Body of pancreas (tissue), 4 donors: ENCODE results near the gene ADPRM. TPM values are rescaled to one million over a fixed set of nuclear protein-coding genes. Genes with fewer than 3 reads are reported as not detected.
A peak's percentile ranks its signal among the peaks of the same experiment; 100 is the strongest.

Experiments
- ATAC-seq: fragments of 150-250 bp; one replicate; pipeline ENCODE4 v1.9.1; 2016
- DNase-seq, 4 donors: peaks; one replicate each; pipeline ENCODE4 v3.0.0-alpha.2; 2019
- H3K27ac ChIP-seq, 4 donors: fragments of 200-600 bp; sonication (generic); 1 replicate in 3 of 4; 2 replicates in 1 of 4; pipeline versions ENCODE4 v1.5.1 to v1.6.1; 2016 to 2019; ENCODE audit warnings: mild to moderate bottlenecking in 1 of 4, mixed read lengths in 1 of 4, moderate library complexity in 1 of 4
- H3K27me3 ChIP-seq, 2 donors: fragments of 200-600 bp; sonication (generic); one replicate each; pipeline ENCODE4 v1.6.0; 2016; ENCODE audit warnings: mild to moderate bottlenecking in 1 of 2
- H3K36me3 ChIP-seq, 2 donors: fragments of 200-600 bp; sonication (generic); replicated peaks in 1 of 2; 2 replicates each; pipeline ENCODE4 v1.5.1; 2016; ENCODE audit warnings: low read depth in 2 of 2; ENCODE audit not compliant: insufficient read depth in 1 of 2
- H3K4me1 ChIP-seq: fragments of 200-600 bp; sonication (generic); one replicate; pipeline ENCODE4 v1.6.0; 2016
- H3K4me3 ChIP-seq, 2 donors: fragments of 200-600 bp; sonication (generic); 1 replicate in 1 of 2; 2 replicates in 1 of 2; pipeline ENCODE4 v1.5.1; 2016 to 2019
- H3K9me3 ChIP-seq, 3 donors: fragments of 200-600 bp; sonication (generic); 1 replicate in 2 of 3; 2 replicates in 1 of 3; pipeline ENCODE4 v1.5.1; 2016
- POLR2A ChIP-seq, 3 donors: fragments of 450-650 bp; IDR thresholded peaks; one replicate each; pipeline ENCODE4 v1.6.1; 2016; ENCODE audit warnings: antibody characterized with exemption in 3 of 3, mild to moderate bottlenecking in 2 of 3
- WGBS, 2 donors: methylation state at CpG; one replicate each; pipeline ENCODE4 v1.1.5; 2017; 5-methylcytosine and 5-hydroxymethylcytosine counted together
- intact Hi-C: fragments of 100-400 bp; cut with DNase I; formaldehyde crosslinking; loops from one replicate; pipeline ENCODE4 v1.15.1; 2023
- total RNA-seq, 2 donors: library from RNA; depleted of rRNA; stranded (reverse); fragments of >200 nt; gene quantifications; one replicate each; pipeline ENCODE4 v1.1.0, GENCODE V29; 2016
- TF ChIP-seq, protein P1 (sequence below), 7 experiments: fragments of 450-650 bp in 4 of 7; fragments of 200-600 bp in 3 of 7; sonication (generic) in 3 of 7; IDR thresholded peaks; one replicate each; pipeline ENCODE4 v1.5.1; 2016 to 2019; ENCODE audit warnings: antibody characterized with exemption in 7 of 7

ADPRM gene
- total RNA-seq, 2 donors from 2014 or later, result 2.3 to 6.2 TPM

DNA sequence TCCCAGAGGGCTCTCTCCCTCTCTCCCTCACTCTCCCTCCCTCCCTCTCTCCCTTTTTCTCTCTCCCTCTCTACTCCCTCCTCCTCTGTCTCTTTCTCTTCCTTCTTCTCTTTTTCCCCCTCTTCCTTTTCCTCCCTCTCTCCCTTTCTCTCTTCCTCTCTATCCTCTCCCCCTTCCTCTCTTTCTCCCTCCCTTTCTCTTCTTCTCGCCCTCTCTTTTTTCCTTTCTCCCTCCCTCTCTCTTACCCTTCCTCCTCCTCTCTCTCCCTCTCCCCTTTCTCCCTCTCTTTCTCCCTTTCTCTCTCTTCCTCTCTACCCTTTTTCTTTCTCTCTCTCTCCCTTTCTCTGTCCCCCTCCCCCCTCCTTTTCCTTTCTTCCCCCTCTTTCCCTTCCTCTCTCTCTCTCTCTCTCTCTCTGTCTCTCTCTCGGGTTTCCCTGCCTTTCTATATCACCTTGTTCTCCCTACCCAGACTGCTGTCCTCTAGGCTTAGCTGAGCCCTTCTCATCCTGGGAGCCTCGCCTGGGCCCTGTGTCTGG lies 58.3 kb downstream of the ADPRM start:
- H3K36me3 ChIP-seq, result no peaks in the 10 kb centered on the region
- H3K27me3 ChIP-seq, result no peaks in the 10 kb centered on the region
- TF ChIP-seq POLR2A (IDR thresholded peaks at IDR 0.05), result no peak
- TF ChIP-seq, protein P1, sequence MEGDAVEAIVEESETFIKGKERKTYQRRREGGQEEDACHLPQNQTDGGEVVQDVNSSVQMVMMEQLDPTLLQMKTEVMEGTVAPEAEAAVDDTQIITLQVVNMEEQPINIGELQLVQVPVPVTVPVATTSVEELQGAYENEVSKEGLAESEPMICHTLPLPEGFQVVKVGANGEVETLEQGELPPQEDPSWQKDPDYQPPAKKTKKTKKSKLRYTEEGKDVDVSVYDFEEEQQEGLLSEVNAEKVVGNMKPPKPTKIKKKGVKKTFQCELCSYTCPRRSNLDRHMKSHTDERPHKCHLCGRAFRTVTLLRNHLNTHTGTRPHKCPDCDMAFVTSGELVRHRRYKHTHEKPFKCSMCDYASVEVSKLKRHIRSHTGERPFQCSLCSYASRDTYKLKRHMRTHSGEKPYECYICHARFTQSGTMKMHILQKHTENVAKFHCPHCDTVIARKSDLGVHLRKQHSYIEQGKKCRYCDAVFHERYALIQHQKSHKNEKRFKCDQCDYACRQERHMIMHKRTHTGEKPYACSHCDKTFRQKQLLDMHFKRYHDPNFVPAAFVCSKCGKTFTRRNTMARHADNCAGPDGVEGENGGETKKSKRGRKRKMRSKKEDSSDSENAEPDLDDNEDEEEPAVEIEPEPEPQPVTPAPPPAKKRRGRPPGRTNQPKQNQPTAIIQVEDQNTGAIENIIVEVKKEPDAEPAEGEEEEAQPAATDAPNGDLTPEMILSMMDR (IDR thresholded peaks at IDR 0.05), result no peak
- no peaks in the 10 kb centered on the region for H3K9me3 ChIP-seq
- 89 to 94% methylated on average over 3 of the region's 3 CpGs for WGBS, 2 donors
- intact Hi-C loops, result no loop called here
- H3K27ac ChIP-seq, result peak overlapping the region in 1 of 4 donors; percentile 56
- no peak for DNase-seq
- no peak for ATAC-seq
- H3K4me3 ChIP-seq, result no peak overlapping the region
- H3K4me1 ChIP-seq, result peaks cover 33% of the 10 kb centered on the region

DNA sequence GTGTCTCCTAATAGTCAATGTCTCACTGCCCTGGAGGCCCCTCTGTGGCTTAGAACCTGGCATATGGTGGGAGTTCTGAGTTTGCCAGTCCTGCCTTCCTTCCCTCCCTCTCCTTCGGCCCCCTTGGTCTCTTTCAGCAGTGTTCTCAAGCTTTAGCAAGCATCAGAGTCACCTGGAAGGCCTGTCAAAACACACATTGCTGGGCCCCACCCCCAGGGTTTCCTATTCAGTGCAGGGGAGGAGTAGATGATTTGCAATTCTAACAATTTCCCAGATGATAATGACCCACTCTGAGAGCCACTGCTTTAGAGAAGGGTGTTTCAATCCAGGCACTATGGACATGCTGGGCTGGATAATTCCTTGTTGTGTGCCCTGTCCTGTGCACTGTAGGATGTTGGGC lies 58.8 kb downstream of the ADPRM start:
- H3K9me3 ChIP-seq, result no peaks in the 10 kb centered on the region
- peak overlapping the region in 3 of 4 donors; percentile 42 to 56 (median 51) for H3K27ac ChIP-seq
- peaks cover 33% of the 10 kb centered on the region for H3K4me1 ChIP-seq
- DNase-seq, result peak in 1 of 4 donors; percentile 12
- no peak for ATAC-seq
- TF ChIP-seq POLR2A (IDR thresholded peaks at IDR 0.05), result no peak
- TF ChIP-seq, protein P1 (IDR thresholded peaks at IDR 0.05), result no peak
- H3K36me3 ChIP-seq, result no peaks in the 10 kb centered on the region
- WGBS, 2 donors, result 64 to 100% methylated on average over 1 of the region's 1 CpG
- no peaks in the 10 kb centered on the region for H3K27me3 ChIP-seq
- intact Hi-C loops, result no loop called here
- no peak overlapping the region for H3K4me3 ChIP-seq

- no peaks in the 10 kb centered on the region for H3K36me3 ChIP-seq
- peak overlapping the region in 3 of 4 donors; percentile 42 to 56 (median 51) for H3K27ac ChIP-seq
- H3K4me3 ChIP-seq, result no peak overlapping the region
- DNase-seq (peak; percentile 20 to 24 (median 23)), ATAC-seq (peak; percentile 35)
- intact Hi-C loops, result no loop called here
- H3K9me3 ChIP-seq, result no peaks in the 10 kb centered on the region
- no peak for TF ChIP-seq POLR2A (IDR thresholded peaks at IDR 0.05)
- TF ChIP-seq, protein P1 (IDR thresholded peaks at IDR 0.05), result no peak
- H3K27me3 ChIP-seq, result no peaks in the 10 kb centered on the region
- 61 to 63% methylated on average over 2 of the region's 2 CpGs for WGBS, 2 donors
- peaks cover 33% of the 10 kb centered on the region for H3K4me1 ChIP-seq
Measured at GRCh38 chr17:10756619-10757018, 59.2 kb downstream of the ADPRM start.

- no peak for TF ChIP-seq POLR2A (IDR thresholded peaks at IDR 0.05)
- TF ChIP-seq, protein P1 (IDR thresholded peaks at IDR 0.05), result no peak
- Histone ChIP-seq H3K4me3 (no peak overlapping the region), H3K36me3 (no peaks in the 10 kb centered on the region), H3K9me3 (no peaks in the 10 kb centered on the region), H3K27me3 (no peaks in the 10 kb centered on the region), H3K27ac (peak overlapping the region in 3 of 4 donors; percentile 42 to 56 (median 51)), H3K4me1 (peaks cover 33% of the 10 kb centered on the region)
- intact Hi-C loops, result no loop called here
- DNase-seq (peak; percentile 64 to 82 (median 76)), ATAC-seq (peak; percentile 88)
- WGBS, 2 donors, result 30 to 47% methylated on average over 5 to 6 of the region's 6 CpGs
Measured at GRCh38 chr17:10757067-10757466, 59.7 kb downstream of the ADPRM start.

- Histone ChIP-seq H3K4me1 (peaks cover 33% of the 10 kb centered on the region), H3K36me3 (no peaks in the 10 kb centered on the region), H3K4me3 (no peak overlapping the region), H3K9me3 (no peaks in the 10 kb centered on the region), H3K27ac (peak overlapping the region in 3 of 4 donors; percentile 42 to 56 (median 51)), H3K27me3 (no peaks in the 10 kb centered on the region)
- intact Hi-C loops, result no loop called here
- ATAC-seq (no peak), DNase-seq (no peak)
- 46 to 60% methylated on average over 2 of the region's 2 CpGs for WGBS, 2 donors
- TF ChIP-seq, protein P1 (IDR thresholded peaks at IDR 0.05), result no peak
- TF ChIP-seq POLR2A (IDR thresholded peaks at IDR 0.05), result no peak
Measured at GRCh38 chr17:10757647-10758046, 60.3 kb downstream of the ADPRM start.
